NCI-H1105 treated with DMSO at 0.1 percent for 48 hours (cell line): ENCODE results near the gene RDH13.
"Not testable (repeated sequence)": the region's sequence is repeated elsewhere in the genome, so short reads cannot be mapped to it uniquely, and the experiment has no call there.

Experiments
- DNase-seq: peaks from one replicate; lab custom pipeline; 2025; lab: John Stamatoyannopoulos, UW

Gene RDH13

GRCh38 chr19:55044771-55045716 lies 17.9 kb downstream of the RDH13 start:
- no peak for DNase-seq

- DNase-seq, result no peak
These were observed 18.7 kb downstream of the RDH13 start for GRCh38 chr19:55044286-55044685.

GRCh38 chr19:55042688-55043087 lies 20.3 kb downstream of the RDH13 start:
- DNase-seq, result no peak

GRCh38 chr19:55042344-55042678 lies 20.6 kb downstream of the RDH13 start:
- no peak for DNase-seq

GRCh38 chr19:55041627-55042343 lies 21.2 kb downstream of the RDH13 start:
- DNase-seq, result no peak

GRCh38 chr19:55041244-55041626 lies 21.7 kb downstream of the RDH13 start:
- no peak for DNase-seq

GRCh38 chr19:55040654-55041053 lies 22.3 kb downstream of the RDH13 start:
- DNase-seq, result not testable (repeated sequence)

GRCh38 chr19:55037603-55038002 lies 25.3 kb downstream of the RDH13 start:
- not testable (repeated sequence) for DNase-seq

- DNase-seq, result no peak
These were observed 26.9 kb downstream of the RDH13 start for GRCh38 chr19:55036058-55036457.

- no peak for DNase-seq
These were observed 28.2 kb downstream of the RDH13 start for GRCh38 chr19:55034751-55035150.

- DNase-seq, result not testable (repeated sequence)
These were observed 29.8 kb downstream of the RDH13 start for GRCh38 chr19:55032976-55033643.

GRCh38 chr19:55032170-55032800 lies 30.7 kb downstream of the RDH13 start:
- no peak for DNase-seq

GRCh38 chr19:55031178-55031577 lies 31.8 kb downstream of the RDH13 start:
- DNase-seq, result no peak

GRCh38 chr19:55028757-55029156 lies 34.2 kb downstream of the RDH13 start:
- DNase-seq, result no peak

GRCh38 chr19:55027472-55028337 lies 35.2 kb downstream of the RDH13 start:
- no peak for DNase-seq

GRCh38 chr19:55027140-55027471 lies 35.8 kb downstream of the RDH13 start:
- not testable (repeated sequence) for DNase-seq

- no peak for DNase-seq
These were observed 38.8 kb downstream of the RDH13 start for GRCh38 chr19:55024111-55024510.

- DNase-seq, result not testable (repeated sequence)
These were observed 42.6 kb downstream of the RDH13 start for GRCh38 chr19:55020351-55020750.

- DNase-seq, result no peak
These were observed 44.3 kb downstream of the RDH13 start for GRCh38 chr19:55018633-55019032.

GRCh38 chr19:55018216-55018615 lies 44.7 kb downstream of the RDH13 start:
- no peak for DNase-seq

GRCh38 chr19:55016017-55016416 lies 46.9 kb downstream of the RDH13 start:
- no peak for DNase-seq
